HuH-7 (cell line): ENCODE data around the gene HMGB3.
"Not testable (repeated sequence)": the region's sequence is repeated elsewhere in the genome, so short reads cannot be mapped to it uniquely, and the experiment has no call there.

Experiments used
- DNase-seq: peaks from one replicate; pipeline ENCODE4 v3.0.0; 2011; ENCODE audit warnings: low spot score

Gene HMGB3

DNA sequence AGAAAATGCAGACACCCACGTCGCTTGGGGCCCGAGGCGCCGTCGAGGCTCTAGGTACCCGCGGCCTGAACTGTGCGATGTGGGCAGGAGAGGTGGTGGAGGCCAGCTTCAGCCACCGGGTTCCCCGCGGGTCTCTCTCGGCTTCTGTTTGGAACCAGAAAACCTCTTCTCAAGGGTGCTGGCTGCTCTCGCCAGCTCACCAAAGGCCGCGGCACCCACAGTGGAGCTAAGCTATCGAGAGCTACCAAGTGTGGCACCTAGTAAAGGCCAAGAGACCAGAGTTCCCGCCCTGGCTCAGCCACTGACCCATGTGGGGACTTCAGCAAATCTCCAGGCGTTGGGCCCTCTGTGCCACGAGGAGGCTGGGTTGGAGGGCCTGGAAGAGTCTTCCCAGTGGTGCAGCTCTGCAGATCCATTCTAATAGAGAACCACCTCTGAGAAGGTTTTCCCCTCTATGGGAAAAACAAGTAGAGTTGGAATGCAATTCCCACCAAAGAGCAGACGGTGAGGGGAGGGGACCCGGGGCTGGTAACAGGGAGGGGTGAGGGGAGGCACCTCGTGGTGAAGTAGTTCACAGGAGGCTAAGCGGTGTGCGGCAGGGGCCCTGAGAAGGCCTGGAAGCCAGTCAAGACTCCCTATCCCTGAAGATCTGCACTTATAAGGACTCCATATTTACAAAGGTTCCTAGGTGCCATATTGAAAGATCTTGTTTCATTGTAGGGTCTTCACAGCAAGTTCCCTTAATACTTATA is 5.5 kb upstream of the HMGB3 start:
- no peak for DNase-seq

DNA sequence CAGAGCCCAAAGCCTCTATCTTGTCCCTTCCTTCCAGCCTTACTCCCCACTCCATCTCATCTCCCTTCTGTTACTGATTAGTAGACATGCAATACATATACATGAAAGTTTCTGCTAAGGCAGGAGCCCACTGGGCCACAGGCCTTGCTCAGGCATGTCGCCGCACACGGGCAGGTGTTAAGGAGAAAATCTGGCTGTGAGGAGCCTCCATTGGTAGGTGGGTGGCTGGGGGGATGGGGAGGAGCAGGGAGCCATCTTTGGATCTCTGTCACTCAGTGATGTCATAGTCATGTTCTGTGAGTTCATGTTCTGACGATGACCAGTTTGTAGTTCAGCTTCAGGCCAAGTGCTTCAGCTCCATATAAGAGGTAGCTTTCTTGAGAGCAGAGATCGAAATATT is 2.9 kb upstream of the HMGB3 start:
- no peak for DNase-seq

DNA sequence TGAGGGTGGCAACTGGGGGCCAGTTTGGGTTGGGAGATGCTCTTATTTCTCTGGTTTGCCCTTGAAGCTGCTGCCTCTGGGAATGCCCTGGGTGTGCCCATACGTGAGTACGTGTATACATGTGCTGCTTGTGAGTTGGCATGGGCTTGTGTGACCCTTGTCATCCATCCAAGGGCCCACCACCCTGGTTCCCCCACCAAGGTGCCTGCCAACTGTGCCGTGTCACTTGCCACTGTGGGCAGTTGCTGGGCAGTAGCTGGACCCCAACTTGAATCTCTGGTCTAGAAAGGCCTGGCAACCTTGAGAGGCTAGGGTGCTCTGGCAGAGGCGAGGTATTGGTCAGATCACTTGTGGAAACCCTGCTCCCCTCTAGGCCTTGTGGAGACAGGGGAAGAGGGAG is 2.4 kb upstream of the HMGB3 start:
- DNase-seq: no peak

DNA sequence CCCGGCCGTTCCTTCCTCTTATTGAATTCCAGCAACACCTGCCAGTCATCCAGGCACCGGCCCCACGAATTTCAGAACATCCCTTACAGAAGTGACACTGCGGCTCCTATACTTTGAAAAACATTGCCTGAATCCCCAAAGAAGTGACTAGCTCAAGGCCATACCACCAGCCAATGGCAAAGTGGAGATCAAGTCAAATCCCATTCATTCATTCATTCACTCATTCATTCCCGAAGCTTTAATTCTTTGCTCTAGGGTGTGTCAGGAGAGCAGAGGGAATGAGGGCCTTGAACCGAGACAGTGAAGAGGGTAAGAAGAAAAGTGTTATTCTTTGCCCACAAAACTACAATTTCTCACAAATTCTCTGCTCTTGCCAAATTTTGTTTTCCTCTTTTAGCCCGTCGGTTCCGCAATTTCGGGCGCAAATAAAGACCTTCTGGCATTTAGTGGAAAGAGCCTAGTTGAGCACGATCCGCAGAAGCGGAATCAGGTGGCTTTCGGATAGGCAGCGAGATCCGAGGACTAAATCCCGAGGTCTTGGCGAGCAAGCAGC is 824 bp upstream of the HMGB3 start:
- DNase-seq: no peak

DNA sequence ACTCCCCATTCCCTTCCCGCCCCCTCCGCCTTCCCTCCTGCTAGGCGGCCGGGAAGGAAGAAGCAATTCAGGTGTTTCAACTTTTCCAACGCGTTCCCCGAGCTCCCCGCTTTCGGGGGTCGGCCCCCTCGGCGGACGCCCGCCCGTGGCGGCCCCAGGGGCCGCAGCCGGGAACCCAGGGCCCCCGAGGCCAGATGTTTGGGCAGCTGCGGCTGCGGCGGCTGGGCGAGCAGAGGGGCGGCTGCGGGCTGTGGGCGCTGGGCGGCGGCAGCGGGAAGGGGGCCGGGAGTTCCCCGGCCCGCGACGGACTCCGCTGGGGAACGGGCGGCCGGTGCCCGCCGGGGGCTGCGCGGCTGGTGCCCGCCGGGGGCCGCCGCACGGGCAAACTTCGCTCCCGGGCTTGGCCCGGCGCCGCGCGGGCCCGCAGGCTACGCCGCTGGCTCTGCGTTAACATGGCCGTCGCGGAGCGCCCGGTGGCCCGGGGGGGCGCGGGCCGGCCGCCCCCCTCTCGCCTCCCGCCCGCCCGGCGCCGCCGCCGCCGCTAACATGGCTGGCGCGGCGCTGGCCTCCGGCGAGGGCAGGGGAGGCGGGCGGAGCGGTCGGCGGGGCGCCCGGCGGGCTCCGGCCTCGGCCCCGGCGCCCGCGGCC is 510 bp downstream of the HMGB3 start:
- DNase-seq: no peak

DNA sequence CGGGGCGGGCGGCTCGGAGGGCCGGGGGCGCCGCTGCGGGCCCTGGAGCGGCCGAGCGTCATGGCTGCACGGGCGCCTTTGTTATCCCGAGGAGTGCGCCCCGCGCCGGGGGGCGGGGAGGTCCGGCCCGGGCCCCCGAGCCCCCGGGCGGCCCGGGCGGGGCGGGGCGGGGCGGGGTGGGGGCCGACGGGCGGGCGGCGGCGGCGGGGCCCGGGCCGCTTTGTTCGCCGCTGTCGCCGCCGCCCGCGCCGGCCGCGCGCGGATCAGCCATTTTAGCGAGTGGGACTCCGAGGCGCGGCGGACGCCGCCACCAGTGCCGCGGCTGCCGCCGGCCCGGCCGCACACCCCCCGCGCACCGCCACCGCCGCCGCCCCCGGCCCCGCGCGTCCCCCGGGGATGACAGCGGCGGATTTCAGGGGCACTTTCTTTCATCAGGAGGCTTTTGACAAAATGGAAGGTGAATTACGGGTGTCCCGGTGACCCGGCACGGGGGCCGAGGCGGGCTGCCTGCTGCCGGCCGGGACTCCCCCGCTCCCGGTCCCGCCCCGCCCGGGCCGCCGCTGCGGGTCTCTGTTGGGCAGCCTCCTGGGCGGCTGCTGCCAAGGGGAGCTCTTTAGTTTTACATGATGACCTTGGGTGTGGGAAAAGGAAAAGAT is 1.2 kb downstream of the HMGB3 start:
- no peak for DNase-seq

DNA sequence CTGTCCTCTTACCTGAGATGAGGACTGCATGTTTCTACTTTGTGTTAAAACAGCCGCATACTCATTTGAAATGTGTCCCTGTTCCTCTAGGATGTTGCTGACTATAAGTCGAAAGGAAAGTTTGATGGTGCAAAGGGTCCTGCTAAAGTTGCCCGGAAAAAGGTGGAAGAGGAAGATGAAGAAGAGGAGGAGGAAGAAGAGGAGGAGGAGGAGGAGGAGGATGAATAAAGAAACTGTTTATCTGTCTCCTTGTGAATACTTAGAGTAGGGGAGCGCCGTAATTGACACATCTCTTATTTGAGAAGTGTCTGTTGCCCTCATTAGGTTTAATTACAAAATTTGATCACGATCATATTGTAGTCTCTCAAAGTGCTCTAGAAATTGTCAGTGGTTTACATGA is 4.6 kb downstream of the HMGB3 start:
- not testable (repeated sequence) for DNase-seq

DNA sequence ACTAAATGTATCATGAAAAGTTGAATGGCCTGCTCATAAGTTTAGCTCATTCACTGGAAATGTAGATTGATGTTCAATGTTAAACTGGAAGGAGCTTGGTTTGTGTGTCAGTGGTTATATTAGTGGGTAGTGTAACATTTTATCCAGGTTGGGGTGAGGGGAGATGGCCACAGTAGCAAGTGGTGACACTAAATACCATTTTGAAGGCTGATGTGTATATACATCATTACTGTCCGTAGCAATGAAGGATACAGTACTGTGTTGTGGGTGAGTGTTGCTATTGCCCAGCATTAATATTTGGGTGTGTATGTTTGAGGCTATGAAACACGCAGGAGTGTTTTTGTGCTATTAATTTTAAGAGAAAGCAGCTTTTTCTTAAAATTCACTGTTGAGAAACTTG is 6.3 kb downstream of the HMGB3 start:
- no peak for DNase-seq

DNA sequence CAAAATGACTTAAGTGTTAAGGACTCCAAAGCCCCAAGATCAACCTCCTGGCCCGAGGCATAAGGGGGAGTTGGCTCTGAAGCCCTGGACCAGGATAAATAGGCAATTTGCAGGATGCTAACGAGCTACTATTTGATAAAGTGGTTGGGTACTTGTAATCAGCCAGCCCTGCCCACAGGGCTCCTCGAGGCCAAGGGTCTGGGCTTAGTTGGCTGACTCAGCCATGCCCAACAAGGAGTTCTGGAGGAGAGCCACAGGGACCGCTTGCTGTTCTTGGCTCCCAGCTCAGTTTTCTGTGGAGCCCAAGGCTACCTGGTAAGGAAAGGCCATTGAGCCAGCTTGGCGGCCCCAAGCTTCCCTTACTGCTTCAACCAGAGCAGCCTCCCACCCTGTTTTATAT is 7.8 kb downstream of the HMGB3 start:
- no peak for DNase-seq

DNA sequence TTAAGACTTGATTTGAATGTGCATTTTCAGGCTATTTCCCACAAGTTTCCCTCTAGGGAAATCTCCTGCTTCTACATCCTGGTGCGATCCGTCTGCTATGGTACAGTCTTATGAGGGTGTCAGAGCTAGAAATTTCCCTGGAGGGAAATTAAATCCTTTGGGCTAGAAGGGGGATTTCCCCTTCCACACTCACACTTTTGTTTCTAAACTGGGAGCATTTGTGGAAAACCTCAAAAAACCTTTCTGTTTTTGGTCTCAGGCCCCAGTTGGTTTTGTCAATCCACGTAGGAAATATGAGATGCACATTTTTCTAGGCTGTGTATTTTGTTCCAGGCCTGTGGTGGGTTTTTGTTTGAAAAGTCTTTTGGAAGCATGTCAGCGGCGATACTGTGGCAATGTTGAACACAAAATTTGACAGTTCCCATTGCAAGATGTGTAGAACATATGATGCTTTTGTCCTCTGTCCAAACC is 17.8 kb downstream of the HMGB3 start:
- DNase-seq: no peak

DNA sequence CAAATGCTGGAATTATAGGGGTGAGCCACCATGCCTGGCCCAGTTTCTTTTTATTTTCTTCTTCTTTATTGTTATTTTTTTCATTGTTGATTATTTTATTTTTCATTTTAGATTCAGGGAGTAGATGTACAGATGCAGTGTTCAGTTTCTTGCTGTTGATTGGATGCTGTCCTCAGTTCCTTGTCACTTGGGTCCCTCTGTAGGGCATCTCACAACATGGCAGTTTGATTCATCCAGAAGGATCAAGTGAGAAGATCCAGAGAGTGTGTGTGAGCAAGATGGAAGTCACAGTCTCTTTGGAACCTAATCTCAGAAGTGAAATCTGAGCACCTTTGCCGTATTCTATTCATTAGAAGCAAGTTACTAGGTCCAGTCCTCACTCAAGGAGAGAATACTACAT is 20.9 kb downstream of the HMGB3 start:
- DNase-seq: no peak

DNA sequence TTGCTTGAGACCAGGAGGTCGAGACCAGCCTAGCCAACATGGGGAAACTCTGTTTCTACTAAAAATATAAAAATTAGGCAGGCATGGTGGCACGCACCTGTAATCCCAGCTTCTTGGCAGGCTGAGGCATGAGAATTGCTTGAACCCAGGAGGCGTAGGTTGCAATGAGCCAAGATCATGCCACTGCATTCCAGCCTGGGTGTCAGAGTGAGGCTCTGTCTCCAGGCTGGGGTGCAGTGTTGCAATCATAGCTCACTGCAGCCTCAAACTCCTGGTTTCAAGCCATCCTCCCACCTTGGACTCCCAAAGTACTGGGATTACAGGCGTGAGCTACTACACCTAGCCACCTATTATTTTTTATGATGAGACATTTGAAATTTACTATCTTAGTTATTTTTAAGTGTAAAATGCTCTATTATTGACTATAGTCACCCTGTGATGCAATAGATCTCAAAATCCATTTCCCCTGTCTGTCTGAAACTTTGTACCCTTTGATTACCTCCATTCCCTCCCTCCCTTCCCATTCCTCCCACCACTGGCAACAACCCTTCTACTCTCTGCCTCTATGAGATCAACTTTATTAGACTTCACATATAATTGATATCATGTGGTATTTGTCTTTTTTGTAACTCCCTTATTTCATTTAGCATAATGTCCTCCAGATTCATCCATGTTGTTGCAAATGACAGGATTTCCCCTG is 23.4 kb downstream of the HMGB3 start:
- DNase-seq: no peak

DNA sequence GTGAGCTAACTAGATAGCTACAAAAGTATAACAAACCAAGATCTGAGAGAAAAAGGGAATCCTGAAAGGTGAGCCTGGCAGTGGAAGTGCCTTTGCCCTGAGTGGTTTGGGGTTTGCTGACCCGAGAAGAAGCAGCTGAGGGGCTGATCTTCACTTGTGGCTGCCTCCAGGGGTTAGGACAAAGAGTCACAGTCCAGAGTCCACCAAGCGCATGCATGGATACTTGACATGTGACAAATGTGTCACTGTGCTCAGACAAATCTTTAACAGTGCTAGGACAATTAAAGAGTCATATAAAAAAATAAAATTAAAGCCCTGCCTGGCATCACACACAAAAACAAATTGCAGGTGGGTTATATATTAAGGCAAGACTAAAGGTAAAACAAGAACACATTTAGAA is 26.4 kb downstream of the HMGB3 start:
- DNase-seq: no peak

DNA sequence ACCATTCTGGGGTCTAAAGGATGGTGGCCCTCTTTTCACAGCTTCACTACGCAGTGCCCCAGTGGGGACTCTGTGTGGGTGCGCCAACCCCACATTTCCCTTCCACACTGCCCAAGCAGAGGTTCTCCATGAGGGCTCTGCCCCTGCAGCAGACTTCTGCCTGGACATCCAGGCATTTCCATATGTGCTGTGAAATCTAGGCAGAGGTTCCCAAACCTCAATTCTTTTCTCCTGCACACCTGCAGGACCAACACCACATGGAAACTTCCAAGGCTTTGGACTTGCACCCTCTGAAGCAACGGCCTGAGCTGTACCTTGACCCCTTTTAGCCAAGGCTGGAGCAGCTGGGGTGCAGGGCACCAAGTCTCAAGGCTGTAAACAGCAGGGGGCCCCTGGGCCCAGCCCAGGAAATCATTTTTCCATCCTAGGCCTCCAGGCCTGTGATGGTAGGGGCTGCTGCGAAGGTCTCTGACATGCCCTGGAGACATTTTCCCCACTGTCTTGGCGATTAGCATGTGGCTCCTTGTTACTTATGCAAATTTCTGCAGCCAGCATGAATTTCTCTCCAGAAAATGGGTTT is 30.1 kb downstream of the HMGB3 start:
- DNase-seq: no peak

DNA sequence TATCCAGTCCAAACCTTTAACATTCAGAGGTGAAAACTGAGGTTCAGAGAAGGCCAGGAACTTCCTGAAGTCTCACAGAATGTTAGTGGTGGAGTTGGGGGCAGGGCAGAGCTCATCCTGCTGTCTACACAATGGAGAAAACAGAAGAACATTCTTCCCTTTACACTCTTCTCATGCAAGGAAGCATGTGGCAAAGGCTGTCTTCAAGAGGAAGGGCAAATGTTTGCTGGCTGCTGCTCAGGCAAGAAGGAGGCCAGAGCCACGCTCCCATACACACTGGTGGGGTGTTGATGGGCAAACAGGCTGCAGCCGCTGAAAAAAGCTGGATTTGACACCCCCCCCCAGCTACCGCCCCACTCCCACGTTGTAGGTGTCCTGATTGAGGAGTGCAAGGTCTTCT is 32.5 kb downstream of the HMGB3 start:
- no peak for DNase-seq

DNA sequence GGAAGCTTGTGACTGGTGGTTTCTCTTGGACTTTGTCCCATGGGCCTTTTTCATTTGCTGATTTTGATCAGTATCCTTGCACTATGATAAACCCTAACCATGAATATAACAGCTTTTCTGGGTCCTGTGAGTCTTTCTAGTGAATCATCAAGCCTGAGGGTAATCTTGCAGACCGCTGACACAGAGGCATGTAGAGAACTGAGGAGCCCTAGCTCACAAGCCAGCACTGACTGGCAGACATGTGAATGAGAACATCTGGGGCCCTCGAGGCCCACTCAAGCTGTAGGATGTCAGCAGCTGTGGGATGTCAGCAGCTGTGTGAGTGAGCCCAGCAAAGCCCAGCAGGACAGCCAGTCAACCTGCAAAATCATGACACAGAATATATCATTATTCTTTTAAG is 36.7 kb downstream of the HMGB3 start:
- DNase-seq: no peak

DNA sequence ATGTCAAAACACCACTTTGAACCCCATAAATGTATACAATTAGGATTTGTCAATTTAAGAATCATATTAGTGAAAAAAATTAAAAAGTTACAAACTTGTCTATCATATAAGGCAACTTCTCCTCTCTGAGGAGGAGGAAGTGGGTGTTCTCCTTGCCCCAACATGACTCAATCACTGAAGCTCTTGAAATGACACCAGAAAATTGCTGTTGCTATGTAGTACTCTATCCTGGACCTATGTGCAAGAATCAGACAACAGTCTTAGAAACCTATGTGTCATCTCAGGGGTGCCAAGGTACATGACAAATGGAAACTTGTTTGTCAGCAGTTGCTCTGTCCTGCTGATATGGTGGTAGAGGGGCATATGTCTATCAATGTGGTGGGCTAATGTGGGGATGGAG is 47.7 kb downstream of the HMGB3 start:
- DNase-seq: no peak

DNA sequence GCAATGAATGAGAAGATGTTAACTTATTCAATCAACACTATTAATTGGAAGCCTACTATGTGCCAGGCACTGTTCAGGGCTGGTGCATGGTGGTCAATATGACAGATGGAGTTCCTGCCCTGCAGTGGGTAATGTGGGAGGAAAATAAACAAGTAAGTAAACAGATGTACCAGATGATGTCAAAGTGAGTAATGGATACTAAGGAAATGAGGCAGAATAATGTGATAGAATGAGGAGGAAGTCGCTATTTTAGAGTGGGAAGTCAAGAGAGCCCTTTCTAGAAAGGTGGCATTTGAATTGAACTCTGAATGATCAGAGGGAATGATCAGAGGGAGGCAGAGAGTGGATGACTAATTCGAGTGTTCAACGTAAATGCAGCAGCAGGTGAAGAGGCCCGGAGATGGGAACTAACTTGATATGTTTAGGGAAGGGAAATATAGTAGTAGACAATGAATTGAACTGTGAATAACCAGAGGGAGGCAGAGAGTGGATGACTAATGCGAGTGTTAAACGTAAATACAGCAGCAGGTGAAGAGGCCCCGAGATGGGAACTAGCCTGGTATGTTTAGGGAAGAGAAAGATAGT is 48.3 kb downstream of the HMGB3 start:
- DNase-seq: no peak

DNA sequence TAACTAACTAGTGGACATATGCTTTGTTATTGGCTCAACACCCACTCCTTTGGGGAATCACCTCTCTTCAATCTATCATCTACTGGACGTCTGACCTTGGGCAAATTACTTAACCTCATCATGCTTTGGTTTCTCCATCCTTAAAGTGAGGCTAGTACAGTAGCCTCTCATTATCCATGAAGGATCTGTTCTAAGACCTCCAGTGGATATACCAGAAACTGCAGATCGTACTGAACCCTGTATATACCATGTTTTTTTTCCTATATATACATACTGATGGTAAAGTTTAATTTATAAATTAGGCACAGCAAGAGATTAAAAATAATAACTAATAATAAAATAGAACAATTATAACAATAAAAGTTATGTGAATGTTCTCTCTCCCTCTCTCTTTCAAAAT is 56.2 kb downstream of the HMGB3 start:
- DNase-seq: no peak
